Urothelium cell line (cell line): ENCODE data around the gene GARS1.
"Not testable (repeated sequence)": the region's sequence is repeated elsewhere in the genome, so short reads cannot be mapped to it uniquely, and the experiment has no call there.

Source experiments
- DNase-seq: peaks from one replicate; pipeline ENCODE4 v3.0.0; 2011; ENCODE audit warnings: low spot score, mixed read lengths
- FAIRE-seq: peaks from 2 replicates; lab custom pipeline; 2011; peaks lifted over from hg19 to GRCh38; lab: Jason Lieb, UNC

Gene GARS1

DNA sequence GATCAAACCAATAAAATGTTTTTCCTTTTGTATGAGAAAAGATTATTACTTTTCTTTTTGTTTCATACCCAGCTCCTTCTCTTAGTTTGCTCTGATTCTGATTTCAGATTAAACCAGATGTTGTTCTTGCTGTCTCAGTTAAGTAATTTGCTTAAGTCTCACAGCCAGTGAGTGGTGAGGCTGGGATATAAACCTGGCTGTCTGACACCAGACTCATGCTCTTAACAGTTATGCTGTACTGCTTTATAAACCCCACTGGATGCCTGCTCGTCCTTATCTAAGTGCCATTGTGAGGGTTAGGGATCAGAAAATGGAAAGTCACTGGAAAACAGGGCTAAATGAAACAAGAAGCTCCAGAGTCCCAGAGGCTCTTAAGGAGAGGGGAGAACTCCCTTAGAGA lies 24.3 kb downstream of the GARS1 start:
- FAIRE-seq: no peak
- no peak for DNase-seq

GRCh38 chr7:30625283-30625682 lies 30.6 kb downstream of the GARS1 start:
- peak; percentile 35 for FAIRE-seq

GRCh38 chr7:30627026-30627425 lies 32.3 kb downstream of the GARS1 start:
- DNase-seq: no peak
- FAIRE-seq: no peak

More at GRCh38 chr7:30625283-30625682, 30.6 kb downstream of the GARS1 start:
- no peak for DNase-seq

DNA sequence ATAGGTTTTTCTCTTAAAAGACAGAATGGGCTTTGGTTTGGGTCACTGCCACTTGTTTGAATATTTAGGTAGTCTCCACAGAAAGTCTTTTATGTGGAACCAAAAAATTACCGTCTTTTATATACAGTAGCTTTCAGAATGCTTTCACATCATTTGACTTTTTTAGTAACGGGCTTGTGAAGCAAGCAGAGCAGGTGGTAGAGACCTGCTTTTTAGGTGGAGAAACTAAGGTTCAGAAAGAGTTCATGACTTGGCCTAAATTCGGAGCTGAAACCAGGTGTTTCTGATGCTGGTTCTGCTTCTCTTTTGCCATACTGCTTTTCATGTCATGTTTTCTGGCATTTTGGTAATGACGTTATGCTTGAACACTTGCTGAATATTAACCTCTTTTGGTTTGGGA lies 36.3 kb downstream of the GARS1 start:
- DNase-seq: no peak
- FAIRE-seq: peak; percentile 48

DNA sequence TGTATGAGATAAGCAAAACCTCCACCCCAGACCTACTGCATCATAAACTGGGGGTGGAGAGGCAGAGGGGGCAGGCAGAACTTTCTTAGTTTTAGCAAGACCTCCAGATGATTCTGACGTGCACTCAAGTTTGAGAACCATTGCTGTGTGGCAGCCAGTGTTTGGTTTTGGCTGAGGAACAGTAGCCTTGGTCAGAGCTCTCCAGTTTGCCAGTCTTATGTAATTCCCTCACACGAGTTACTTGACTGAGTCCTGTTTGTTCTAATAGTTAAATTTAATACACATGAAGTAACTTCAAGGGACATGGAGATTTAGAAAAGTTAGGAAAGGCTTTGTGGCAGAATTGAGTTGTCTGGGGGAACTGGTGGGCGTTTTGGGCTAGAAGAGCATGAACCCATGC lies 38.5 kb downstream of the GARS1 start:
- no peak for FAIRE-seq
- no peak for DNase-seq

DNA sequence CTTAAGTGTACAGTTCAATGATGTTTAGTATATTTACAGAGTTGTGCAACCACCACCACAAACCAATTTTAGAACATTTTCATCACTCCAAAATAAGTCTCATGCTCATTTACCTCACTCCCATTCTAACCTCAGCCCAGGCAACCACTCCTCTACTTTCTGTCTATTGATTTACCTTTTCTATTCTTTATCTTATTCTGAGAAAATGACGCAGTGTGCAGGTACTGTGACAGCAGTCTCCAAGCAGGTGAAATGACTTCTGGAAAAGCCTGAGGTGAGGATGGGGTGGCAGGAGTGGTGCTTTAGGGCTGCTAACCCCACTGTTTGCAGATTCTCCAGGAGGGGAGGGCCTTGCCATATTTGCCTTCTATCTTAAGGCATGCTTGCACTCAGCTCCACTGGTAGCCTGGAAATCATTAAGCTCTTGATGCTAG lies 39.5 kb downstream of the GARS1 start:
- DNase-seq (no peak), FAIRE-seq (no peak)

- FAIRE-seq: no peak
- no peak for DNase-seq
Observed at GRCh38 chr7:30634634-30635201, 40.0 kb downstream of the GARS1 start.

- FAIRE-seq (no peak), DNase-seq (no peak)
Observed at GRCh38 chr7:30635798-30636197, 41.1 kb downstream of the GARS1 start.

GRCh38 chr7:30642322-30642721 lies 47.6 kb downstream of the GARS1 start:
- not testable (repeated sequence) for FAIRE-seq, DNase-seq

DNA sequence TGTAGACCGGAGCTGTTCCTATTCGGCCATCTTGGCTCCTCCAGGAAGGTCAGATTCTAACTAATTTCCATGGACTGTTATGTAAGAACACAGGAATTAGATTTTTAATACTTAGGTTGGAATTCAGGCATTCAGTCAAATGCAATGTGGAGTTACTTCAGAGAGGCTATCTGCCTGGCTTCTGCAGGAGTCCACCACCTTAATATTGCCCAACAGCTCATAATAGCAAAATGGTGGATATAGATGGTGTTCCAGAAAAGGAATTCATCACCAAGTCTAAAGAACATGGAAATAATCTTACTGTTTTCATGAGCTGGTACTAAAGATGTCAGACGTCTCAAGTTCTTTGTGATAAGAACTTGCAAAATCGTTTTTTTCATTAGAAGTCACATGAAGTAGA lies 48.1 kb downstream of the GARS1 start:
- FAIRE-seq: no peak

DNA sequence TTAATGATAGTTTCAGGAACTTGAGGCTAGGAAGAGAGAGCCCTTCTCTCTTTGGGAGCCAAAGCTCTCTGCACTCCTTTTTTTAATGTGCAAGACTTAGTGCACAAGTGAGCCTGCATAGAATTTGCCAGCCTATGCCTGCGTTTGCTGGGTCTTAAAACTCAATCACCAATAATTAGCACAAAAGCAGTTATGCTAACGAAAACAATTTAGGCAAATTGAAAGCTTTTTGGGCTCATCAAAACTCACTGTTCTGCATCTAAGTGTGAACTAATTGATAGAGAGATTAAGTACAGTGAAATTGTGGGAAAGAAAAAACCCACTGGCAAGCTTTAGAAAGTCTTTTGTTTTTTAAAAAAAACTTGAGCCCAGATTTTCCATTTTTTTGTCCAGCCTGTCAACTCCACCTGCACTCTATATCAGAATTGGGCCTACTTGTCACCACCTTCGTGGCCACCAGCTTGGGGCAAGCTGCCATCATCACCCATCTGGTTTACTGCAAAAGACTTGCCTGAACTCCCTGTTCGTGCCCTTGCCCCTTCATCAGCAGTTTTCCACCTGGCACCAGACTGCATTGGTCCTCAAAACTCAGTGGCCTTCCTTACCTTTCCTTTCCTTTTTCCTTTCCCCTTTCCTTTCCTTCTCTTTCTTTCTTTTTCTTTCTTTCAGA lies 49.7 kb downstream of the GARS1 start:
- FAIRE-seq (no peak), DNase-seq (no peak)

More for the DNA sequence above, 48.1 kb downstream of the GARS1 start:
- no peak for DNase-seq

- FAIRE-seq: no peak
- no peak for DNase-seq
Observed at GRCh38 chr7:30645661-30646060, 51.0 kb downstream of the GARS1 start.

DNA sequence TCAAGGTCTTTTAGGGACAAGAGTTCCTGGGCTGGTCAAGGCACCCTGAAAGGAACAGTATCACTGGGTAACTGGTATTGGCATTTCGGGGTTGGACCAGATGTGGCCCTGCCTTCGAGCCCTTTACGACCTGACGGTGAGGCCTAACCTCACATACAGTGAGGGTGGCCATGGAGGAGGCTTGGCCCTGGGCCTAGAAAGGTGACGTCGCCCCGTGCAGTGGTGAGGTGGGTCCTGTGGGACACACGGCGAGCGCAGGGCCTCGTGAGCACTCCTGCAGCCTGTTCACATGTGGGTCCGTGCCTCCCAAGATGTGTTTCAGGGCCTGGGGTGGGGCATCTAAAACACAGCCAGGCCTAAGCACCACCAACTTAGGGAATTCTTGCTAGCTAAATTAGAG lies 51.5 kb downstream of the GARS1 start:
- FAIRE-seq: no peak

DNA sequence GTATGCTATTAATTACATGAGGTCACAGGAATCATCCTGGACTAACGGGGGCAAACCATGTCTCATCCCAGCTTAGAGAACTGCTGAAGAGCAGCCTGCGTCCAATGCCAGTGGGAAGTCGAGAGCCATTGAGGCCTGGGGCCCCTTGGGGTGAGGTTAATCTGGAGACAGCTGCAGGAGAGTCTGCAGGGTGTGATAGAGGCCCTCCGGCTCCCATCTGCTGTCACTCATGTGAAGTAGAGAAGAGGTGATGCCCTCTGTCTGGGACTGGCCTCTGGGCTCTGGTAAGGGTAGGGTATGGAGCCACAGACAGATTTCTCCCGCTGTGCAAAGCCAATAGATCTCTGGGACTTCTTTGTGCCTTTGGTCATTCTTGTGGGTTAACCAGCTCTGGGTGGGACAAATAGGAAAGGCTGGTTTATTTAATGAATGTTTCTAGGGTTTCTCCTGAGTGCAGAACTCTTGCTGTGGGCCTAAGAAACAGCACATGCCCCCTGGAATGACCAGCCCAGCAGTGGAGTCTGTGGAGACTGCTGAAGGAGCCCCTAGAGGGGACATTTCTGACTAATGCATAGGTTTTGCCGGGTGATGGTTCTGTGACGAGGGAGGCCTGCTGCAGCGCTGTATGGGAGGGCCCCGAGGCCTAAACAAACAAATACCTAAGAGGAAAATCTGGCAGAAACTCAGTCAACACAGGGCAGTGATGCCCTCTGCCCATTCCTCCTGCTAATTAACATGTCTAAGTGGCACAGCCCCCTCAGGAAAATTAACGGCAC lies 53.1 kb downstream of the GARS1 start:
- no peak for DNase-seq
- FAIRE-seq: no peak

More for the DNA sequence above, 51.5 kb downstream of the GARS1 start:
- no peak for DNase-seq

GRCh38 chr7:30648744-30649540 lies 54.3 kb downstream of the GARS1 start:
- no peak for FAIRE-seq
- no peak for DNase-seq

DNA sequence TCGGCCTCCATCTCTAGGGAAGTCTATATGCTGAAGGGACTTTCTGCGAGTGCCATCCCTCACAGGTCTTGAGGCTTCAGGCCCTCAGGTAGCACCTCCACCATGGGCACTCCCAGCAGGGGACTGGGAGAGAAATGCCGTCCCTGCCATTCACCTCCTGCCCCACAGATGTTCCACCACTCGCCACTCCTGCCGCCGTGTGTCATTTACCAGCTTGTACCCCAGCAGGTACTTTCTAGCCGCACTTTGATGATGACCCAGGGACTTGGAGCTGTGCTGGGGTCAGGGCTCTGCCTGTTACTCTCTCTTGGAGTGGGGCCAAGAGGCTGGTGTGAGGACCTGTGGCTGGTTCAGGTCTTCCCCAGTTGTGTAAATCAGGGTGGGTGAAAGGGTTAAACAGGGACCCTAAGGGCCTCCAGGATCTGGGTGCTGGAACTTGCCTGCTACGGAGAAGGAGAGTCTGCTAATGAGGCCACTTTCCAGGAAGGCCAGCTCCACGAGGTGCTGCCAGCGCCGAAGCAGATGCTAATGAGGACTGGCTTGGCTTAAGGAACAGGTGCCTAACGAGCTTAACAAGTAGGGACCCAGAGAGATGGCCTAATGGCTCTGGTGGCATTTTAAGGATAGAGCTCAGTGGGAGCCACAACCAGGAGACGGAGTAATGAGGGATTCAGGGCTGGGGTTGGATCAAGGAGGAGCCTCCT lies 55.2 kb downstream of the GARS1 start:
- peak; percentile 23 for FAIRE-seq
- no peak for DNase-seq

DNA sequence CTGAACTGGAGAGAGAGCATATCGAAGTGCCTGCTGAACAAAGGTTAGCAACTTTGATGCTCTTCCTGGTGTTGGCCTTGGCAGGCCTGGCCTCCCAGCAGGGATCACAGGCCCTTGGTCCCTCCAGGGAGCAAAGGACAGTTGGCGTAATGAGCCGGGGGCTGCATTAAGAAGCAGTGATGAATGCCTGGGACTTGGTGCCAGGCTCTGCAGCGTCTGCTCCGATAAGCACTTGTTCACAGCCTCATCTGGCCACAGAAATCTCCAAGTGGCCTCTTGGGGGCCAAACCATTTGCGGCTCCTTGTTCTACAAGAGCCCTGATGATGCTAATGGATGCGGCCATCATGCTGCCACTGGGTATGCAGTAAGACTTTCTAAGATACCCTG lies 55.7 kb downstream of the GARS1 start:
- DNase-seq: no peak
- FAIRE-seq: no peak

- DNase-seq (no peak), FAIRE-seq (no peak)
Observed at GRCh38 chr7:30652132-30652531, 57.5 kb downstream of the GARS1 start.

DNA sequence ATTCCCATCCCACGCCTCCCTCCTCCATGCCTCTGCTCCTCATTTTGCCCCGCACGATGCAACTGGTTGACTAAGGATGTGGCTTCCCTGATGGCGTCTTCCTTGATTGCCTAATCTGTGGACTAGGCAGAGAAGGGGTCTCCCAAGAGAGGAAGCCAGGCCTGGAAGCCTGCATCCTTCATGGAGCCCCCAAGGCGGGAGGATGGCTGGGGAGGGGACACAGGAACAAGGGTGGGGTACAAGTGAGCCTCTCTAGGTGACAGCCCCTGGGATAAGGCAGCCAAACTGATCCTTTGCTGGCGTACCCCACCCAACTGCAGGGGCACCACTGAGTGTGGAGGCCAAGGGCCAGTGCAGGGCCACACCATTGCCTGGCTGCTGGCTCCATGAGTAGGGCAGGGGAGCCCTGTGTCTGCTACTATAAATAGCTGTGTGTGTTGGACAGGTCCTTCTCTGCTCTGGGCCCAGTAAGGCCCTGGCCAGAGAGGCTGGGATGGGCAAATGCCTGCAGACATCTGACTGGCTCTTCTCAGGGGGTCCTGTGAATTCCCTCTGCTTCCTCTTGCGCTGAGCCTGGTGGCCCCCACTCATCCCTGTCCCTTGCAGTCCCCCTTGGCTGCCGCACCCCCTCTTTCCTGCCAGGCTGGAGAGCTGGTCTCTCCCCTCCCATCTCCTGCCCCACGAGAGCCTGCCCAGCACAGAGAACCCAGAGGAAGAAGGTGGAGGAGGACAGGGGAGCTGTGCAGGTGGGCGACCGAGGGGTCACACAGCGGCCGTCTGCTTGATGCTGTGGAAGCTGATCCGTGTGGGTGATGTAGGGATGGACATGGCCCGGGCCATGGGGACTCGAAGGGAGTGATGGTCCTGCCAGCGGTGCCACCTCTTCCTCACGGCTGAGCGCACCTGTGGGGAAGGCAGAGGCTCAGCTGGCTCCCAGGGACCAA lies 58.3 kb downstream of the GARS1 start:
- DNase-seq (no peak), FAIRE-seq (peak; percentile 42)
